Smooth muscle cell (in vitro differentiated cells): ENCODE data around the gene SPATS2L. TPM values are rescaled to one million over a fixed set of nuclear protein-coding genes. Genes with fewer than 3 reads are reported as not detected.
A peak's percentile ranks its signal among the peaks of the same experiment; 100 is the strongest.

Source experiments
- DNase-seq: peaks from one replicate; lab custom pipeline; 2025; ENCODE audit not compliant: unreplicated experiment; lab: John Stamatoyannopoulos, UW
- H2AFZ ChIP-seq: fragments of 200-600 bp; sonication (generic); 2 replicates; pipeline ENCODE4 v1.6.0; 2016; ENCODE audit warnings: antibody characterized with exemption, low read depth, mild to moderate bottlenecking
- H3F3A ChIP-seq: fragments of 200-600 bp; sonication (generic); 2 replicates; pipeline ENCODE4 v1.6.0; 2017; ENCODE audit warnings: antibody characterized with exemption, low read depth
- H3K27ac ChIP-seq: fragments of 200-600 bp; sonication (generic); 2 replicates; pipeline ENCODE4 v1.5.1; 2016; ENCODE audit warnings: low read depth, mild to moderate bottlenecking
- H3K27me3 ChIP-seq: fragments of 200-600 bp; sonication (generic); 2 replicates; pipeline ENCODE4 v1.6.1; 2016; ENCODE audit warnings: low read depth, mild to moderate bottlenecking
- H3K36me3 ChIP-seq: fragments of 200-600 bp; sonication (generic); 2 replicates; pipeline ENCODE4 v1.5.1; 2016; ENCODE audit warnings: low read depth
- H3K4me1 ChIP-seq: fragments of 200-600 bp; sonication (generic); 2 replicates; pipeline ENCODE4 v1.5.1; 2016; ENCODE audit warnings: low read depth
- H3K4me2 ChIP-seq: fragments of 200-600 bp; sonication (generic); 2 replicates; pipeline ENCODE4 v1.6.0; 2016; ENCODE audit warnings: mild to moderate bottlenecking
- H3K4me3 ChIP-seq: fragments of 200-600 bp; sonication (generic); 2 replicates; pipeline ENCODE4 v1.5.1; 2016; ENCODE audit warnings: mild to moderate bottlenecking
- H3K79me2 ChIP-seq: fragments of 200-600 bp; sonication (generic); 2 replicates; pipeline ENCODE4 v1.6.0; 2016; ENCODE audit warnings: low read depth, mild to moderate bottlenecking
- H3K9ac ChIP-seq: fragments of 200-600 bp; sonication (generic); 2 replicates; pipeline ENCODE4 v1.6.0; 2016; ENCODE audit warnings: low read depth
- H3K9me3 ChIP-seq: fragments of 200-600 bp; sonication (generic); replicated peaks from 2 replicates; pipeline ENCODE4 v1.5.1; 2016; ENCODE audit warnings: low read depth
- H4K20me1 ChIP-seq: fragments of 200-600 bp; sonication (generic); 2 replicates; pipeline ENCODE4 v1.6.0; 2016; ENCODE audit warnings: low read depth
- WGBS: methylation state at CpG from one replicate; pipeline ENCODE4 v1.1.7; 2016; ENCODE audit warnings: low lambda C conversion rate; 5-methylcytosine and 5-hydroxymethylcytosine counted together
- polyA plus RNA-seq: library from polyadenylated mRNA; unstranded; fragments of >200 nt; fragmentation: Nextera tagmentation; extraction: Ambion mirVana; gene quantifications from 2 replicates; pipeline ENCODE4 v1.2.1, GENCODE V29; 2016
- total RNA-seq: library from RNA; depleted of rRNA; stranded (reverse); fragments of >200 nt; gene quantifications from 2 replicates; pipeline ENCODE4 v1.2.3, GENCODE V29; 2014
- TF ChIP-seq, protein P1 (sequence below): fragments of 200-600 bp; sonication (generic); IDR thresholded peaks from 2 replicates; pipeline ENCODE4 v1.5.1; 2017; ENCODE audit warnings: borderline replicate concordance, mild to moderate bottlenecking, antibody characterized with exemption; ENCODE audit not compliant: insufficient read depth, poor library complexity, severe bottlenecking

Gene SPATS2L
- total and polyA plus RNA-seq, 2 experiments from 2014 or later: 356 to 432 TPM

DNA sequence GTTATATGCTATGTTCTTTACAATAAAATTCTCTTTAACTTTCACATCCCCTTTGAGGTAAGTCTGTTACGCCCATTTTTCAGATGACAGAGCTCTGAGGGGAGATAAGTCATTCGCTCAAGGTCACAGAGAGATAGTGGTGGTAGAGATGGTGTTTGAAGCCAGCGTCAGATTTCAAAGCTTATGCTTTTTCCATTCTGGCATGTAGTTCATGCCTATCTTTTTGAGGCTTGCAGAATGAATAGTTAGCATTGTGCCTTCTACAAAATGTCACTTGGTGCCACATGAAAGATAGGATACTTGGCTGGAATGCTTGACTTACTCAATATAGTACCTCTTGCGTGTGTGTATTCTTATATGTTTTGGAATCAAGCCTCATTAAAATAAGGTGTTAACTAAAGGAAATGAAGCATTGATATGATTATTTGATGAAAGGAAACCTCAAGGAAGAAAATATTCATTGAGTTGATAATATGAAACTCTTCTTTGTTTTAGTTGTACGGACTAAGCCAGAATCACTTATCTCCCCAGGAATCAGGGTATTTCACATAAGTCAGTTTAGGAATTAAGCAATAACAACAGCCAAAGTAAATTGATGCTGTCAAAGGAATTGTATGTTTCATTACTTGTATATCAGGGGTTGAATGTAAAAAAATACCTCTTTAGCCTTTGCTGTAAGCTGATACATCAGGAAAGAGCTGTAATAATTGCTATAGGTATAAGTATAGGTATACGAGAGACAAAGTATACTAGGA, 15.5 kb downstream of the SPATS2L start:
- no peak overlapping the region for H3K9ac ChIP-seq
- no peak for DNase-seq
- no peaks in the 10 kb centered on the region for H3K27me3 ChIP-seq
- peak overlapping the region; percentile 87 for H3K27ac ChIP-seq
- H4K20me1 ChIP-seq: peaks cover 98% of the 10 kb centered on the region
- H3K4me3 ChIP-seq: no peak overlapping the region
- H3K79me2 ChIP-seq: peaks cover 100% of the 10 kb centered on the region
- H3K4me1 ChIP-seq: peaks cover 58% of the 10 kb centered on the region
- H3F3A ChIP-seq: peaks cover 15% of the 10 kb centered on the region
- TF ChIP-seq, protein P1, sequence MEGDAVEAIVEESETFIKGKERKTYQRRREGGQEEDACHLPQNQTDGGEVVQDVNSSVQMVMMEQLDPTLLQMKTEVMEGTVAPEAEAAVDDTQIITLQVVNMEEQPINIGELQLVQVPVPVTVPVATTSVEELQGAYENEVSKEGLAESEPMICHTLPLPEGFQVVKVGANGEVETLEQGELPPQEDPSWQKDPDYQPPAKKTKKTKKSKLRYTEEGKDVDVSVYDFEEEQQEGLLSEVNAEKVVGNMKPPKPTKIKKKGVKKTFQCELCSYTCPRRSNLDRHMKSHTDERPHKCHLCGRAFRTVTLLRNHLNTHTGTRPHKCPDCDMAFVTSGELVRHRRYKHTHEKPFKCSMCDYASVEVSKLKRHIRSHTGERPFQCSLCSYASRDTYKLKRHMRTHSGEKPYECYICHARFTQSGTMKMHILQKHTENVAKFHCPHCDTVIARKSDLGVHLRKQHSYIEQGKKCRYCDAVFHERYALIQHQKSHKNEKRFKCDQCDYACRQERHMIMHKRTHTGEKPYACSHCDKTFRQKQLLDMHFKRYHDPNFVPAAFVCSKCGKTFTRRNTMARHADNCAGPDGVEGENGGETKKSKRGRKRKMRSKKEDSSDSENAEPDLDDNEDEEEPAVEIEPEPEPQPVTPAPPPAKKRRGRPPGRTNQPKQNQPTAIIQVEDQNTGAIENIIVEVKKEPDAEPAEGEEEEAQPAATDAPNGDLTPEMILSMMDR: no peak
- WGBS: 72% methylated on average over 6 of the region's 6 CpGs
- H3K9me3 ChIP-seq: no peaks in the 10 kb centered on the region
- H3K4me2 ChIP-seq: no peak overlapping the region
- no peaks in the 10 kb centered on the region for H3K36me3 ChIP-seq
- H2AFZ ChIP-seq: no peak overlapping the region

DNA sequence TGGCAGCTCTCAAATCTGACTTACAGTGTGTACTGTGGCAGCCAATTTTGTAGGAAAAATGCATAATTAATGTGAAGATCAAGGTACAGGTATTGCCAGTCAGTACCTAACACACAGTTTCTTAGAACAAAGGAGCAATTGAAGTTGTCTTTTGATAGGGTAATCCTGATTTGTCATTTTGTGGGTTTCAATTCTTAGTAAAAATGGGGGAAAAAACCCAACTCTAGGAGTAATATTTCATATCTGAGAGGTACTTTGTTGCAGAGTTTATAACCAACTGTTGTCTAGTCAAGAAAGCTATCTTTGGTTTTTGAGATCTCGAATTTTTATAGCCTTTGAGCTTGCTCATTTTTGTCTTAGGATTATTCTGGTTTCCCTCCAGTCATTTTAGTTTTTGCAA, 16.1 kb downstream of the SPATS2L start:
- no peaks in the 10 kb centered on the region for H3K36me3 ChIP-seq
- H4K20me1 ChIP-seq: peaks cover 98% of the 10 kb centered on the region
- peak overlapping the region; percentile 87 for H3K27ac ChIP-seq
- TF ChIP-seq, protein P1: no peak
- H3K9me3 ChIP-seq: no peaks in the 10 kb centered on the region
- H3K79me2 ChIP-seq: peaks cover 100% of the 10 kb centered on the region
- H3K27me3 ChIP-seq: no peaks in the 10 kb centered on the region
- no peak overlapping the region for H2AFZ ChIP-seq
- H3K4me2 ChIP-seq: peak overlapping the region; percentile 29
- no peak overlapping the region for H3K4me3 ChIP-seq
- peaks cover 15% of the 10 kb centered on the region for H3F3A ChIP-seq
- H3K4me1 ChIP-seq: peaks cover 54% of the 10 kb centered on the region
- no peak for DNase-seq
- no peak overlapping the region for H3K9ac ChIP-seq
- 76% methylated on average over 1 of the region's 1 CpG for whole genome bisulfite sequencing

DNA sequence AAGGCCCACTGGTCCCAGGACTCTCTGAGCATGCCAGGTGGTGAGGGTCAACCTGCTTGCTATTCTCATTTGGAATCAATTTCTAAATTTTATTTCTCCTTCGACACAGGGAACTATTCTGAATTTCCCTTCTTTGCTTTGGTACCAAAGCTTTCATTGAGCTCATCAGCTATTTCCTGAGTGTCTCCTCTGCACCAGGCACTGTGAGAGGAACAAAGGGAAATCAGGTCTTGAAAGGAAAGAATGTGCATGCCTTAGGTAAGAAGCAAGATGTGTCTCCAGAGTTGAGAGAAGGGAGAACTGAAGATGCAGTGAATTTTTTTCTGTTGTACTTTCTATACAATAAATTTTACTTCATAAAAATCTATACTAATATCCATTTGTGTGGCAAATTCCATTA, 17.9 kb downstream of the SPATS2L start:
- Histone ChIP-seq H3K9me3 (no peaks in the 10 kb centered on the region), H4K20me1 (peaks cover 98% of the 10 kb centered on the region), H3K27me3 (no peaks in the 10 kb centered on the region), H3K4me3 (no peak overlapping the region), H3K4me1 (peaks cover 37% of the 10 kb centered on the region), H3K4me2 (peak overlapping the region; percentile 65), H3K79me2 (peaks cover 100% of the 10 kb centered on the region), H3K27ac (peak overlapping the region; percentile 87), H2AFZ (no peak overlapping the region), H3F3A (peaks cover 8% of the 10 kb centered on the region), H3K36me3 (no peaks in the 10 kb centered on the region), H3K9ac (no peak overlapping the region)
- WGBS: 88% methylated on average over 1 of the region's 1 CpG
- no peak for DNase-seq
- TF ChIP-seq, protein P1: no peak

DNA sequence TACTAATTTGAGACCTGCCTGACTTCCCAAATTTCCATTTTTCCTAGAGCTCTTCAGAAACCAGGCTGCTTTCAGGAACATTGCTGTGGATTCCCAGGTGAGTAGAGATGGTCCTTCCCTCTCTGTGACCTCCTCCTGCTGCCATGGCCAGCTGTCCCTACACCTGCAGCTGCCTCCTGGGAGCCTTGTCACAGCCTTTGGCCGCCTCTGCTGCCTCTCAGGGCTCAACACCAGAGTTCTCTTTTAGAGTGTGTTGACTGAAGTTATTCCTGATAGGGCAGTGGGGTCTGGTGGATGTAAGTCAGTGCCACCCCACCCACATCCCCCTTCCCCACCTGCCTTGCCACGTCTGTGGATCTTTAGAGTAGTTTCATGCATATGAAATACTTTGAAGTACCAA, 22.9 kb downstream of the SPATS2L start:
- 37% methylated on average over 2 of the region's 2 CpGs for whole genome bisulfite sequencing

More for the DNA sequence above, 22.9 kb downstream of the SPATS2L start:
- no peak overlapping the region for H2AFZ ChIP-seq
- peak overlapping the region; percentile 47 for H3K27ac ChIP-seq
- no peak overlapping the region for H3K9ac ChIP-seq
- no peak overlapping the region for H3K4me3 ChIP-seq
- peaks cover 20% of the 10 kb centered on the region for H3F3A ChIP-seq
- H3K9me3 ChIP-seq: no peaks in the 10 kb centered on the region
- H3K27me3 ChIP-seq: no peaks in the 10 kb centered on the region
- H3K79me2 ChIP-seq: peaks cover 98% of the 10 kb centered on the region
- peaks cover 82% of the 10 kb centered on the region for H4K20me1 ChIP-seq
- H3K4me2 ChIP-seq: peak overlapping the region; percentile 22
- H3K36me3 ChIP-seq: no peaks in the 10 kb centered on the region
- H3K4me1 ChIP-seq: peaks cover 9% of the 10 kb centered on the region
- DNase-seq: no peak
- TF ChIP-seq, protein P1: no peak
